ENCODE data around the gene FOXP3.
A peak's percentile ranks its signal among the peaks of the same experiment; 100 is the strongest.

FOXP3 gene

DNA sequence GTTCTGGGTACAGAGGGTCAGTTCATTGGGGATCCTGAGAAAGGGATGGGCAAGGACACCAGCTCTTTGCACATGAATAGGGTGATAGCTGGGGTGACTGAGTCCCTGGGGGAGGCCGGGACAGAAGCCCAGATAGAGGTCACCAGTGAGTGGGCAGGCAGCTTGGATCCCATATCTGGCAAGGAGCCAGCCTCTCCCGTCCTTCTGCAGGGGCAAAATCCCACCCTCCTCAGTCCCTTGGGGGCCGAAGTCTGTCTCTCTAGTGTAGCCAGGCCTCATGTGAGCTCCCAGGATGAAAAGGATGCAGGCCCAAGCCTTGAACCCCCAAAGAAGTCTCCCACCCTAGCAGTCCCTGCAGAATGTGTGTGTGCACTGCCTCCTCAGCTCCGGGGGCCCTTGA, 22.1 kb upstream of the FOXP3 start:
- H3K27me3 Mint-ChIP-seq: no peaks in the 10 kb centered on the region
- DNase-seq: no peak
- H3K9me3 Mint-ChIP-seq: no peaks in the 10 kb centered on the region
- H3K4me3 Mint-ChIP-seq: no peak overlapping the region
- H3K4me1 Mint-ChIP-seq: peaks cover 23% of the 10 kb centered on the region
- no peaks in the 10 kb centered on the region for H3K36me3 Mint-ChIP-seq (ENCODE audit: low read depth)
- ATAC-seq: no peak
- H3K27ac Mint-ChIP-seq: no peak overlapping the region

DNA sequence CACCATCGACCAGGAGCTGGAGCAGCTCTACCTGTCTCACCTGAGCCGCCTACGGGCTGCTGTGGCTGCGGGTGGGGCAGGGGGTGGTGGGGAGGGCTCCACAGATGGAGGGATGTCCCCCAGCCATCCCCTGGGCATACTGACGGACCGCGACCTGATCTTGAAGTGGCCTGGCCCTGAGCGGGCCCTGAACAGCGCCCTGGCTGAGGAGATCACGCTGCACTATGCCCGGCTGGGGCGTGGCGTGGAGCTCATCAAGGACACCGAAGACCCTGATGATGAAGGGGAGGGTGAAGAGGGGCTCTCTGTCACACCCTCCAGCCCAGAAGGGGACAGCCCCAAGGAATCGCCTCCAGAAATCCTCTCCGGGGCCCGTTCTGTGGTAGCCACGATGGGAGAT, 21.6 kb upstream of the FOXP3 start:
- DNase-seq (no peak), ATAC-seq (no peak)
- no peaks in the 10 kb centered on the region for H3K9me3 Mint-ChIP-seq
- H3K4me3 Mint-ChIP-seq: no peak overlapping the region
- peaks cover 23% of the 10 kb centered on the region for H3K4me1 Mint-ChIP-seq
- H3K27ac Mint-ChIP-seq: no peak overlapping the region
- no peaks in the 10 kb centered on the region for H3K36me3 Mint-ChIP-seq (ENCODE audit: low read depth)
- no peaks in the 10 kb centered on the region for H3K27me3 Mint-ChIP-seq

DNA sequence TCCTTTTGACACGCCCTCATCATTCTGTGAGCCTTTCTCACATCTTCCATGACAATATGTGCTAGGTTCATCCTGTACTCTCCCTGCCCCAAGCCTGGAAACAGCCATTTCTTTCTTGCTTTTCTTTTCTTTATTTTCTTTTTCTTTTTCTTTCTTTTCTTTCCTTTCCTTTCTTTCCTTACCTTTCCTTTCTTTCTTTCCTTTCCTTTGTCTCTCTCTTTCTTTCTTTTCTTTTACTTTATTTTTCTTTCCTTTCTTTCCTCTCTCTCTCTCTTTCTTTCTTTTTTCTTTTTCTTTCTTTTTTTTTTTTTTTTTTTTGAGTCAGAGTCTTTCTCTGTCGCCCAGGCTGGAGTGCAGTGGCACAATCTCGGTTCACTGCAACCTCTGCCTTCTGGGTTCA, 19.7 kb upstream of the FOXP3 start:
- no peak overlapping the region for H3K27ac Mint-ChIP-seq
- no peaks in the 10 kb centered on the region for H3K9me3 Mint-ChIP-seq
- H3K36me3 Mint-ChIP-seq (ENCODE audit: low read depth): no peaks in the 10 kb centered on the region
- H3K4me1 Mint-ChIP-seq: peaks cover 29% of the 10 kb centered on the region
- no peak for ATAC-seq
- H3K27me3 Mint-ChIP-seq: no peaks in the 10 kb centered on the region
- no peak for DNase-seq
- H3K4me3 Mint-ChIP-seq: no peak overlapping the region

DNA sequence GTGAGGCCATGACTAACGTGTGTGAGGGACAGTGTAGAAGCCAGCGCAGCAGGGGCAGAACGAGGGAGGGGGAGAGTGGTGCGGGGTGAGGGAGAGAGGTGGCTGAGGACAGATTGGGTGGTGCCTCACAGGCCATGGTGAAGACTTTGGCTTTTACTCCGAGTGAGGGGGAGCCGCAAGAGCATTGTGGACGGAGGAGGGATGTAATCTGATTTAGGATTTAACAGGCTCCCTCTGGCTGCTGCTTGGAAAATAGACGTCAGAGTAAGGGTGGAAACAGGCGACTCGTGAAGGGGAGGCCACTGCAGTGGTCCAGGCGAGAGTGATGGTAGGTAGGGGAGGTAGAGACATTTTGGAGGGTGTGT, 18.1 kb upstream of the FOXP3 start:
- DNase-seq: no peak
- Mint-ChIP-seq H3K36me3 (ENCODE audit: low read depth) (no peaks in the 10 kb centered on the region), H3K27me3 (no peaks in the 10 kb centered on the region), H3K9me3 (no peaks in the 10 kb centered on the region), H3K27ac (no peak overlapping the region), H3K4me1 (peaks cover 30% of the 10 kb centered on the region), H3K4me3 (no peak overlapping the region)
- peak; percentile 33 for ATAC-seq

DNA sequence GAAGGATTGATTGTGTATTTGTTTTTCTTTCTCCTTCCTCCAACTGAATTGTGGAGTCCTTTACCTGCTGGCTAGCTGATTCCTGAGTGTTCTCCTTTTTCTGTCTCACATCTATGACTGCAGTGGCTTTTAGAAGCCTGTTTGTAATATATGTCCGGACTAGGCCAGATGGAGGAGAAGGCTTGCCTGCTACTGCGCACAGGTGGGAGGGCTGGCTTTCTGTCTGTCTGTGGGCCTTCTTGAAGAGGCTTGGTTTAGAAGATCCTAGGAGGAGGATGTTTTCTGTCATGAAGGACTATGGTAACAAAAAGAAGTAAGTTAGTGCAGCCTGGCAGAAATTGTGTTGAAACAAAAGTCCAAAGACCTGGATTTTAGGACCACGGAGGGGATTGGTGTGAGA, 13.6 kb upstream of the FOXP3 start:
- ATAC-seq (no peak), DNase-seq (no peak)
- Mint-ChIP-seq H3K9me3 (no peaks in the 10 kb centered on the region), H3K4me3 (peak overlapping the region; percentile 51), H3K4me1 (peaks cover 71% of the 10 kb centered on the region), H3K27ac (peak overlapping the region; percentile 87), H3K27me3 (no peaks in the 10 kb centered on the region), H3K36me3 (ENCODE audit: low read depth) (peaks cover 4% of the 10 kb centered on the region)

DNA sequence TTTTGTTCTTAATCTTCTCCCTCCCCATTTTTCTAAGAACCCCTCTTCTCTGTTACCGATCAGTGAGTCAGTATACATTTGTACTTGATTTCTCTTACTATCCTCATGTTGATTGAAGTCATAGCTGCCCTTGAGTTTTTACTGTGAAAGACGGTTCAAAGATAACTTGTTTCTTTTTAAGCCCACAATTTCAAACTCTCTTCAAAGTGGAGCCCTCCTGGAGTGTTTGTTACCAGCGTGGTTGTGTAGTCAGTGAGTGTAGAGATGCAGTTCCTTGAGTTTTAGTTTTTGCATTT, 13.0 kb upstream of the FOXP3 start:
- Mint-ChIP-seq H3K4me3 (peak overlapping the region; percentile 51), H3K9me3 (no peaks in the 10 kb centered on the region), H3K36me3 (ENCODE audit: low read depth) (peaks cover 4% of the 10 kb centered on the region), H3K27me3 (no peaks in the 10 kb centered on the region), H3K4me1 (peaks cover 74% of the 10 kb centered on the region), H3K27ac (peak overlapping the region; percentile 87)
- DNase-seq (no peak), ATAC-seq (peak; percentile 10)

DNA sequence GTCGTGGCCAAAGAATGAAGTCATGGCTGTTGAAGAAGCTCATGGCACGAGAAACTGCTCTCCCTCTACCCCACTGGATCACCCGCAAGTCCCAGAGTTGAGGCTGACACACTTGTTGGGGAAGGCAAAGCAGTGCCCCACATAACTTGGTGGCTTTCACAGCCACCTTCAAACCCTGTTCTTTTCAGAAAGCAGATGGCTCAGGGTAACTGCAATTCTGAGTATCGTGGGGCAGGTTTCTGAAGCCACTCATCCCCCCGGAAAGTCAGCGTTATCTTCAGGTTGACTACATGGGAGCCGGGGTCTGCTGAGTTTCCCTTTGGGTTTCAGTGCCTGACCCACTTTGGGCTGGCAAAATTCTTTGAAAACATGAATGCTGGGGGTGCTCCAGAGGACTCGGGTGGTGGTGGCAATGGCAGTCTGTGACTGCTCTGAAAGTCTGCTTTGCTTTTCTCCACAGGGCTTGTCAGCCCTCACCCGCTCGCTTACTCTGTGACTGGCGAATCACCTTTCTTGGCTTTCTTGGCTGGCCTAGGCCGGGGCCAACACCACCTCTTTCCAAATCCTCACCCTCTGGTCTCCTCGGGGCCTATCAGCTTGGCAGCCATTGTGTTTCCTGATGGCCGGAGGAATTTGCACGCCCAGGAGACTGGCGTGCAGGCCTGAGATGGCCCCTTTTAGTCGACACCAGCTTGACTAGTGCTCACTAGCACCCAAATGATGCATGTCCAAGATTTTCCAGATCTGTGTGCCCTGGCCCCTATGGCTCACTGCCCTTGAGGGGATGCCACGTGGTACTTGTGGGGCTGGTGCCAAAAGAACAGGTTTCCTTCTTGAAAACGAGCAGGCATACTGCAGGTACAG, 12.4 kb upstream of the FOXP3 start:
- ATAC-seq (peak; percentile 25), DNase-seq (no peak)
- no peaks in the 10 kb centered on the region for H3K27me3 Mint-ChIP-seq
- H3K36me3 Mint-ChIP-seq (ENCODE audit: low read depth): peaks cover 4% of the 10 kb centered on the region
- peak overlapping the region; percentile 14 for H3K4me3 Mint-ChIP-seq
- peak overlapping the region; percentile 87 for H3K27ac Mint-ChIP-seq
- no peaks in the 10 kb centered on the region for H3K9me3 Mint-ChIP-seq
- H3K4me1 Mint-ChIP-seq: peaks cover 77% of the 10 kb centered on the region

DNA sequence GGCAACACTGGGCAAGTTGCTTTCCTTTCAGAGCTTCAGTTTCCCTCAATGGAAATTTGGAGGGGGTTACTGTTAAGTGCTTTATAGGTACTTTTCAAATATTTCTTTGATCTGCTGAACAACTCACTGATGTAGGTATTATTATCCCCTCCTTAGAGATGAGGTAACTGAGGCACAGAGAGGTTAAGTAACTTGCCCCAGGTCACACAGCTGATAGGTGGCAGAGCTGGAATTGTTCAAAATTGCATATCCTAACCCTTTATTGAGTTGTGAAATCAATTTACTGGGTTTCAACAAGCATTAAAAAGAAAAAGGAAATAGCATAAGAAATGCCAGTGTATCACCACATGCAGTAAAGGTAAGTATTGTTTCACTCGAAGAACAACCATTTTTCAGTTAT, 11.7 kb upstream of the FOXP3 start:
- DNase-seq (no peak), ATAC-seq (no peak)
- Mint-ChIP-seq H3K27ac (peak overlapping the region; percentile 18), H3K4me1 (peaks cover 82% of the 10 kb centered on the region), H3K36me3 (ENCODE audit: low read depth) (peaks cover 6% of the 10 kb centered on the region), H3K27me3 (no peaks in the 10 kb centered on the region), H3K9me3 (no peaks in the 10 kb centered on the region), H3K4me3 (no peak overlapping the region)

DNA sequence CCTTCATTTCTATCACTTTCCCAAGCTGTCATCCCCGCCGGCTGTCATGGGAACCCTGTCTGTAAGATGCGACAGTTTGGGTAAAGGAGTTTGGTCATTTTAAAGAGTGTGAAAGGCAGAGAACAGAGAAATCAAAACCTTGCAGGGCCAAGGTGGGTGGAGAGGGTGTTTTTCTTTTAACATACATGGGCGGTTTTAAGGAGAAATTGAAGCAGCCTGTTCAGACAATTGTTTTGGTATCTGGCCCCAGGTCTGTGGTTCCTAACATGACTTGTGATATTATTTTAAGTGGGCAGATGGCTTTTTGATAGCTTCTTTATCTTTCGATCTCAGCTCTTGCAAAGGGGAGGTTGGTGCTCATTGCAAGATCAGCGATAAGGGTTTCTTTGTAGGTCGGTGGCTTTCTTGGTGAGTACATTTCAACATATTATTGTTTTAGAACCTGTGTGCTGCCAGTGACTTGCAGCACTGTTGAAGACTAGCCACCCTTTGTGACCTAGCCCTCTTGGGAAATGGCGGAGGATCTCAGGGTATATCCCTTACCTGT, 8.7 kb upstream of the FOXP3 start:
- Mint-ChIP-seq H3K27me3 (peaks cover 3% of the 10 kb centered on the region), H3K9me3 (no peaks in the 10 kb centered on the region), H3K4me3 (peak overlapping the region; percentile 65), H3K36me3 (ENCODE audit: low read depth) (peaks cover 9% of the 10 kb centered on the region), H3K27ac (peak overlapping the region; percentile 82), H3K4me1 (peaks cover 83% of the 10 kb centered on the region)
- DNase-seq (peak; percentile 18), ATAC-seq (peak; percentile 12)

DNA sequence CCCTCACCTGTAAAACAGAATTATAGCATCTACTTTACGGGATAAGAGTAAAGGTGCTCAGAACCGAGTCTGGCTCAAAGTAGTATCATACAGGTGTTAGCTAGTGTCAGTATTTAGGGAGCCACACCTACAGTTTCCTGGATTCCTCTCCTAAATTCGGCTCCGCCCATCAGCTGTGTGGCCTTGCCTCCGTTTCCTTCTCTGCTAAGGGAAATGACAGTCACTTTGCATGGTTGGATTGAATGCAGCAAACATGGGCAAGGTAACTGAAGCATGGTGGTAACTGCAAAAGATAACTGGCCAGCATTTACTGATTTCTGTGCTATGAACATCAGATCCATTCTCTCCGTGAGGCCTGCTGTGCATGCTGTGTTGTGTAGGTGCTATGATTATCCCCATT, 7.9 kb upstream of the FOXP3 start:
- H3K36me3 Mint-ChIP-seq (ENCODE audit: low read depth): peaks cover 9% of the 10 kb centered on the region
- H3K27ac Mint-ChIP-seq: peak overlapping the region; percentile 82
- ATAC-seq (no peak), DNase-seq (no peak)
- H3K4me1 Mint-ChIP-seq: peaks cover 81% of the 10 kb centered on the region
- H3K27me3 Mint-ChIP-seq: peaks cover 3% of the 10 kb centered on the region
- no peaks in the 10 kb centered on the region for H3K9me3 Mint-ChIP-seq
- H3K4me3 Mint-ChIP-seq: peak overlapping the region; percentile 65

DNA sequence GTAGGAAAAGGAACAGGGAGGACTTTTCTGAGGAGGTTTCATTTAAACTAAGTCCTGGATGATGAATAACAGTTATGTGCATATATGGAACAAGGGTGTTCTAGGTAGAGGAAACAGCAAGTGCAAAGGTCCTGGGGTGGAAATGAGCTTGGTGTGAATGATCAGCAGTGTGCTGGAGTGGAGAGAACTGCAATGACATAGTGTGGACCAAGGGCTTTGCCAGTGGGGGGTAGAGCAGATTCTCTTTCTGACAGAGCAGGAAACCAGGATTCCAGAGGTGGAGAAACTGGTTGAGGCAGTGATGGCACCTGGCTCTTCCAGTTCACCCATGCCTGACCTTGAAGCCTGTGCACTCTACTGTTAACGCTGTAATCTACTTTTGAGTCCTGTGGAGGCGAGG, 6.8 kb upstream of the FOXP3 start:
- peak overlapping the region; percentile 81 for H3K27ac Mint-ChIP-seq
- peaks cover 3% of the 10 kb centered on the region for H3K27me3 Mint-ChIP-seq
- H3K4me1 Mint-ChIP-seq: peaks cover 71% of the 10 kb centered on the region

DNA sequence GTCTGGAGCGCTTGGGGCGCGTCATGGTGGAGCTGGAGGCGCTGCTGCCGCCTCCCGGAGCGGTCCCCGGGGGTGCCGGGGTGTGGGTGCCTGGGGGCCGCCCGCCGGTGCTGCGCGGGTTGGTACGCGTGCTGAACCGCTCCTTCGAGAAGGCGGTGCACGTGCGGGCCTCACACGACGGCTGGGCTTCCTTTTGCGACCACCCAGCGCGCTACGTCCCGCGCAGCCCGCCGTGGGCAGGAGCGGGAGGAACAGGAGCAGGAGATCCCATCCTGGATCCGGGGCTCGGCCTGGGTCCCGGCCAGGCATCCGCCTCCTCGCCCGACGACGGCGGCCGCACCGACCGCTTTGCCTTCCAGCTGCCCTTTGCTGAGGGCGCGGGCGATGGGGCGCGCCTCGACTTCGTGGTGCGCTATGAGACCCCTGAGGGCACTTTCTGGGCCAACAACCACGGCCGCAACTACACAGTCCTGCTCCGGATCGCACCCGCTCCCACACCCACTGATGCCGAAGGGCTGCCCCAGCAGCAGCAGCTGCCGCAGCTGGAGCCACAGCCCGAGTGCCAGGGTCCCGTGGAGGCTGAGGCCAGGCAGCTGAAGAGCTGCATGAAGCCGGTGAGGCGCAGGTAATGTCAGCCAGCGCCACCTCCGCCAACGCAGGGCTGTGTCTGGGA, 5.9 kb upstream of the FOXP3 start:
- ATAC-seq (no peak), DNase-seq (no peak)
- Mint-ChIP-seq H3K27me3 (peaks cover 3% of the 10 kb centered on the region), H3K9me3 (no peaks in the 10 kb centered on the region), H3K27ac (peak overlapping the region; percentile 81), H3K4me3 (peak overlapping the region; percentile 77), H3K4me1 (peaks cover 62% of the 10 kb centered on the region), H3K36me3 (ENCODE audit: low read depth) (peaks cover 9% of the 10 kb centered on the region)

More for the DNA sequence above, 6.8 kb upstream of the FOXP3 start:
- Mint-ChIP-seq H3K4me3 (peak overlapping the region; percentile 77), H3K36me3 (ENCODE audit: low read depth) (peaks cover 9% of the 10 kb centered on the region), H3K9me3 (no peaks in the 10 kb centered on the region)
- DNase-seq: no peak
- no peak for ATAC-seq

DNA sequence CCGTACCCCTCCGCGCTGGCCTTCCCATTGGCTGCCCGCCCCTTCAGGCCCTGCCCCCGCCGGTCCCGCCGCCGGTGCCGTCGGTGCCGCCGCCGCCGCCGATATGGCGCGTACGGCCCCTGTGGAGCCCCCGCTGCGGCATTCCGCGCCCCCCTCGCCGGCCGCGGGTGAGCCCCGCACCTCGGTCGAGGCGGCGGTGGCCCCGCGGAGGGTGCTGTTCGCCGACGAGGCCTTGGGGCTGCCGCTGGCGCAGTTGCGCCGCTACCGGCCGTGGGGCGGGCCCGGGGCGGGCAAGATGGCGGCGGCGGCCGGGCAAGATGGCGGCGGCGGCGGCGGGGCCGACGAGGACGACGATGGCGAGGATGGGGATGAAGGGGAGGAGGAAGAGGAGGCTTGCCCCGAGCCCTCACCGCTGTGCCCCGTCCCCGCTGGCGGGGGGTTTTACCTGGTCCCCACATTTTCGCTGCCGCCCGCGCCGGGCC, 5.3 kb upstream of the FOXP3 start, which contains the start of gene PPP1R3F:
Gene PPP1R3F (plus strand): TSS at position 27 of the 482 bp plus-strand sequence. CDS start 77 bp downstream, at position 104.
- Mint-ChIP-seq H3K27me3 (peaks cover 3% of the 10 kb centered on the region), H3K36me3 (ENCODE audit: low read depth) (peaks cover 7% of the 10 kb centered on the region), H3K9me3 (no peaks in the 10 kb centered on the region), H3K4me3 (peak within 1 kb of the TSS; percentile 92), H3K4me1 (peaks cover 62% of the 10 kb centered on the region), H3K27ac (peak within 1 kb of the TSS; percentile 99)
- DNase-seq (peak; percentile 44), ATAC-seq (no peak)

DNA sequence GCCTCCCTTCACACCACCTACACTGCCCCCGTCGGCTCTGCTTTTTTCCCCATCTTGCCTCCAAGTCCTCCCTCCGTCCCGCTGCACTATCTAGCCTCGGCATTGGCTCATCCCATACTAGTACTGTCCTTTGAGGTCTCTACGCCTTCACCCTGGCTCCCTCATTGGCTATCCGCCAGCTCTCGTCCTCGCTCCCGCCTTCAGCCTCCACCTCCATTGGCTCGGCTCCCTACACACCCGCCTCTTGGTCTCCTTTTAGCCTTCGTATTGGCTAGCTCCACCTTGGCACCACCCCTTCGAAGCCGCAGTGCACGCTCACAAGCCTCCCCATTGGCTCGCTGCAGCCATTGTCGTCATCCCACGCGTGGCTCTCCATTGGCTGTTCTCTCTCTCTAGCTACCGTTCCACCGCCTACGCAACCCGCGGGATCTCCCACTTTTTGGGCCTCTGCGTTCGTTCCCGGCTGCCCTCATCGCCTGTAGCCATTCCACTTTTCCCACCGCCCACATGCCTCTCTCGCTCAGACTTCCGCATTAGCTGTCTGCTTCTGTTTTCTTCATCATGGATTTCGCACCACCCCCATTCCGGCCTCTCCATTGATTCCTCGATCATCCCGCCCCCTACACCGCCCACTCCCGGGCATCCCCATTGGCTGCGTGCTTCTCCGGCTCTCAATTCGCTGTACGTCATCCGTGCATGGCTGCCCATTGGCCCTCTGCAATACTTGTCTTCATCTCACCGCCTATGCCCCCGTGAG, 4.7 kb upstream of the FOXP3 start:
- peak overlapping the region; percentile 99 for H3K27ac Mint-ChIP-seq
- H3K27me3 Mint-ChIP-seq: peaks cover 3% of the 10 kb centered on the region
- DNase-seq (peak; percentile 92), ATAC-seq (peak; percentile 80)
- H3K9me3 Mint-ChIP-seq: no peaks in the 10 kb centered on the region
- peaks cover 5% of the 10 kb centered on the region for H3K36me3 Mint-ChIP-seq (ENCODE audit: low read depth)
- peaks cover 62% of the 10 kb centered on the region for H3K4me1 Mint-ChIP-seq
- H3K4me3 Mint-ChIP-seq: peak overlapping the region; percentile 92
